Right lobe of liver (tissue), 6 donors: Measurements from ENCODE around the gene IL17B. TPM values are rescaled to one million over a fixed set of nuclear protein-coding genes. Genes with fewer than 3 reads are reported as not detected.

Experiments used
- ATAC-seq, 4 donors: fragments of 200-7000 bp; cut with Tn5 transposase; one replicate each; pipeline ENCODE4 v1.9.1; 2020; ENCODE audit warnings: mild to moderate bottlenecking in 4 of 4, moderate library complexity in 4 of 4
- DNase-seq, 3 donors: peaks; one replicate each; pipeline ENCODE4 v3.0.0-alpha.2; 2020
- H3K27ac ChIP-seq, 3 donors: fragments of 200-600 bp; one replicate each; pipeline ENCODE4 v1.8.0; 2022
- H3K27me3 ChIP-seq, 2 donors: fragments of 200-600 bp; one replicate each; pipeline ENCODE4 v1.8.0; 2022
- H3K36me3 ChIP-seq, 4 donors: fragments of 200-600 bp; sonication (generic) in 1 of 4; one replicate each; pipeline versions ENCODE4 v1.5.1 to v1.8.0; 2017 to 2022; ENCODE audit warnings: control low read depth in 1 of 4
- H3K4me1 ChIP-seq, 4 donors: fragments of 200-600 bp; sonication (generic) in 1 of 4; one replicate each; pipeline versions ENCODE4 v1.5.1 to v1.8.0; 2017 to 2022; ENCODE audit warnings: control low read depth in 1 of 4
- H3K4me3 ChIP-seq, 3 donors: fragments of 200-600 bp; one replicate each; pipeline ENCODE4 v1.8.0; 2022
- H3K9me3 ChIP-seq, 4 donors: fragments of 200-600 bp; sonication (generic) in 1 of 4; one replicate each; pipeline versions ENCODE4 v1.5.1 to v1.8.0; 2017 to 2022; ENCODE audit warnings: control low read depth in 1 of 4
- POLR2A ChIP-seq: fragments of 450-650 bp; IDR thresholded peaks from one replicate; pipeline ENCODE4 v1.6.1; 2017; ENCODE audit warnings: antibody characterized with exemption, mild to moderate bottlenecking
- WGBS: methylation state at CpG from one replicate; pipeline ENCODE4 v1.1.6; 2018; ENCODE audit warnings: low coverage, low lambda C conversion rate; ENCODE audit not compliant: insufficient coverage; ENCODE audit errors: missing lambda C conversion rate; 5-methylcytosine and 5-hydroxymethylcytosine counted together
- intact Hi-C, 2 donors: fragments of 100-400 bp; cut with DNase I; formaldehyde crosslinking; loops; one replicate each; pipeline versions ENCODE4 v1.11.2 to v1.14.1; 2022
- total RNA-seq, 6 experiments: library from RNA; depleted of rRNA in 2 of 6; stranded (reverse); fragments of >200 nt in 2 of 6; fragmentation: NEBNext Ultra II Directional in 3 of 6; extraction: Animal tissue kit (Norgen Biotek cat#: 25700) in 3 of 6; gene quantifications; one replicate each; pipeline versions ENCODE4 v1.1.0 to v1.2.4, GENCODE V29; 2016 to 2023
- TF ChIP-seq, protein P1 (sequence below), 4 donors: fragments of 200-600 bp in 3 of 4; fragments of 450-650 bp in 1 of 4; IDR thresholded peaks; one replicate each; pipeline versions ENCODE4 v1.5.1 to v1.8.0; 2016 to 2022; ENCODE audit warnings: antibody characterized with exemption in 4 of 4, mild to moderate bottlenecking in 2 of 4
- donor health status: DM: no; HTN: yes; CAD: no.
- donor health status: DM: no; HTN: no; CAD: no.
- donor health status: DM: no; HTN: no; CAD: no.
- donor health status: DM: no; HTN: yes; CAD: no.
- donor health status: DM: no; HTN: yes; CAD: no.

The IL17B gene
- total RNA-seq, 6 experiments from 2014 or later, result not detected

DNA sequence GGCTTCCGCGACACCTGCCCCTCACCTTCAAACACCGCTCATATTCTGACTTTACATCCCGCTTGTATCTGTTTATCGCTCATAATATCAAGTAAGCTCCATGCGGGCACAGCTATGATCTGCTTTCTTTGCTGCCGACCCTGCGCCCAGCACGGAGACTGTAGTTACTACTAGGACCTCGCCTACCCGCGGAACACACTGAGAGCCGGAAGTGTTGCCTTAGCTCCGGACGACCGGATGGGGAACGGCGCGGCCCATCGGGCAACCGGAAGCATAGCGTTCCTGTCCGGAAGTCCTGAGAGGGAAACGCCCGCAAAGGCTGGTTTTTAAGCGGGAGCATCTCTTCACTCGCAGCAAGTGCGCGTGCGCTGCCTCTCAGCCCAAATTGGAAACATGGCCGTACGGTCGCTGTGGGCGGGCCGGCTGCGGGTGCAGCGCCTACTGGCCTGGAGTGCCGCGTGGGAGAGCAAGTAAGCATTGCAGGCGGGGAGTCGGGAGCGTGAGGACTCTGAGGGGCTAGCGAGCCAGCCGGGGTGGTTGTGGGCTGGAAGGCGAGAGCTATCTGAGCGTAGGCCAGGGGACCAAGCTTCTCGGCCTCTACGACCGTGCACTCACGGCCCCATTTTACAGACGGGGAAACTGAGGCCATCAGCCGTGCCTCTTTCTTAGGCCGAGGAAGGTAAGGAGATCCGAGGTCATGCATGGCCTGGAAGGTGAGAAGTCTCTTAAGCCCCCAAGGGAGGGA lies 33.8 kb downstream of the IL17B start, which contains the start of gene GRPEL2:
Gene GRPEL2 (plus strand): TSS at position 353 of the 745 bp plus-strand sequence. CDS start 41 bp downstream, at position 394.
- TF ChIP-seq, protein P1, sequence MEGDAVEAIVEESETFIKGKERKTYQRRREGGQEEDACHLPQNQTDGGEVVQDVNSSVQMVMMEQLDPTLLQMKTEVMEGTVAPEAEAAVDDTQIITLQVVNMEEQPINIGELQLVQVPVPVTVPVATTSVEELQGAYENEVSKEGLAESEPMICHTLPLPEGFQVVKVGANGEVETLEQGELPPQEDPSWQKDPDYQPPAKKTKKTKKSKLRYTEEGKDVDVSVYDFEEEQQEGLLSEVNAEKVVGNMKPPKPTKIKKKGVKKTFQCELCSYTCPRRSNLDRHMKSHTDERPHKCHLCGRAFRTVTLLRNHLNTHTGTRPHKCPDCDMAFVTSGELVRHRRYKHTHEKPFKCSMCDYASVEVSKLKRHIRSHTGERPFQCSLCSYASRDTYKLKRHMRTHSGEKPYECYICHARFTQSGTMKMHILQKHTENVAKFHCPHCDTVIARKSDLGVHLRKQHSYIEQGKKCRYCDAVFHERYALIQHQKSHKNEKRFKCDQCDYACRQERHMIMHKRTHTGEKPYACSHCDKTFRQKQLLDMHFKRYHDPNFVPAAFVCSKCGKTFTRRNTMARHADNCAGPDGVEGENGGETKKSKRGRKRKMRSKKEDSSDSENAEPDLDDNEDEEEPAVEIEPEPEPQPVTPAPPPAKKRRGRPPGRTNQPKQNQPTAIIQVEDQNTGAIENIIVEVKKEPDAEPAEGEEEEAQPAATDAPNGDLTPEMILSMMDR (IDR thresholded peaks at IDR 0.05), result no peak
- peak; percentile 63 for TF ChIP-seq POLR2A
- Histone ChIP-seq H3K36me3 (peaks cover 0 to 26% (median 10%) of the 10 kb centered on the region in 4 donors), H3K4me1 (peaks cover 0 to 11% (median 3%) of the 10 kb centered on the region in 4 donors), H3K9me3 (no peaks in the 10 kb centered on the region), H3K27me3 (no peaks in the 10 kb centered on the region), H3K4me3 (peak within 1 kb of the TSS; percentile 85 to 96 (median 86)), H3K27ac (peak within 1 kb of the TSS; percentile 17 to 22 (median 18))
- intact Hi-C loops, result no loop called here
- ATAC-seq (peak; percentile 99 to 100 (median 99)), DNase-seq (peak; percentile 95 to 97 (median 97))
- under 1% methylated on average over 25 of the region's 54 CpGs for WGBS

- TF ChIP-seq, protein P1 (IDR thresholded peaks at IDR 0.05), result no peak
- no peak for TF ChIP-seq POLR2A
- Histone ChIP-seq H3K9me3 (no peaks in the 10 kb centered on the region), H3K4me1 (peaks cover 0 to 11% (median 3%) of the 10 kb centered on the region in 4 donors), H3K4me3 (no peak overlapping the region), H3K36me3 (peaks cover 0 to 15% (median 3%) of the 10 kb centered on the region in 4 donors), H3K27ac (no peak overlapping the region), H3K27me3 (no peaks in the 10 kb centered on the region)
- 83% methylated on average over 2 of the region's 2 CpGs for WGBS
- ATAC-seq (no peak), DNase-seq (no peak)
- intact Hi-C loops, result no loop called here
These were observed 34.9 kb downstream of the IL17B start for GRCh38 chr5:149344151-149344550.

DNA sequence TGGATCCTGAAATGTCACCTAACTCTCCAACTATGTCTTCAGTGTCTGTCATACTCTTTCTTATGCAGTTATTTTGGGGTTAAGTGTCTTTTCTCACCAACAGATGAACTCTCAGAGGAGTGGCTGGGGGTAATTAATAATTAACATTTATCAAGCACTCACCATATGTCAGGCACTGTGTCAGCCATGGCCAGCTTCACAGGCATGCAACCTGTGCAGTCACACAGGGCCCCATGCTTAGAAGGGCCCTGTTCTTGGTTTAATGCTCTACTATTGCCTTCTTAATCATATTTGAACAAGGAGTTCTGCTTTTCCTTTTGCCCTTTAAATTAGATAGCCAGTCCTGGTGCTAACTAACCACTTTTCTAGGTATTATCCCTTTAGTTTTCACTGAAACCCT lies 37.2 kb downstream of the IL17B start:
- Histone ChIP-seq H3K27ac (no peak overlapping the region), H3K4me1 (peaks cover 0 to 11% (median 3%) of the 10 kb centered on the region in 4 donors), H3K36me3 (peaks cover 0 to 4% (median 0%) of the 10 kb centered on the region in 4 donors), H3K27me3 (no peaks in the 10 kb centered on the region), H3K4me3 (no peak overlapping the region), H3K9me3 (no peaks in the 10 kb centered on the region)
- ATAC-seq (no peak), DNase-seq (no peak)
- TF ChIP-seq POLR2A, result no peak
- TF ChIP-seq, protein P1 (IDR thresholded peaks at IDR 0.05), result no peak
- intact Hi-C loops, result no loop called here

DNA sequence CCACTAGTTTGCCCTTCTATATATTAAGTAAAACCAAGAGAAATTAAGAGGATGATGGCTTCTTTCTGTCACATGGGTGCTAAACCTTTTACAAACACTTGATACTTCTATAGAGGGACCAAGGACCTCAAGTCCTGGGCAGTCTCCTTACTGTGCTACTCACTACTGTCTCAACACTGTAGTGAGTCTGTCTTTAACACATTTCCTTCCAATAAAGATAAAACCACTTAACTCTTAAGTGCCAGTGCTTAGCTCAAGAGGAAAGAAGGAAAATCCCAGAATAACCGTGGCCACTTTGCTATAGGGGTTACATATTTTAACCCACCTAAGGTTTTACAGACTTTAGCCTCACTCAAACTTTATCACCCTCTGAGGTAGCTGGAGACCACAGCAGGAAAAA lies 38.2 kb downstream of the IL17B start:
- ATAC-seq, result no peak
- 62% methylated on average over 1 of the region's 1 CpG for WGBS
- Histone ChIP-seq H3K4me3 (no peak overlapping the region), H3K9me3 (no peaks in the 10 kb centered on the region), H3K4me1 (peaks cover 0 to 7% (median 1%) of the 10 kb centered on the region in 4 donors), H3K36me3 (peaks cover 0 to 4% (median 0%) of the 10 kb centered on the region in 4 donors), H3K27me3 (no peaks in the 10 kb centered on the region), H3K27ac (no peak overlapping the region)
- DNase-seq, result no peak
- intact Hi-C loops, result no loop called here
- TF ChIP-seq, protein P1 (IDR thresholded peaks at IDR 0.05), result no peak
- TF ChIP-seq POLR2A, result no peak
